GM23248 (cell line): Measurements from ENCODE around the gene SMC2.

Source experiments
- EZH2 ChIP-seq: fragments of 200-600 bp; sonication (generic); IDR thresholded peaks from 2 replicates; pipeline ENCODE4 v1.6.1; 2018; ENCODE audit warnings: antibody characterized with exemption, mild to moderate bottlenecking; ENCODE audit not compliant: insufficient read depth, poor library complexity, severe bottlenecking
- EZH2phosphoT487 ChIP-seq: fragments of 200-600 bp; sonication (generic); IDR thresholded peaks from 2 replicates; pipeline ENCODE4 v1.6.1; 2018; ENCODE audit warnings: antibody characterized with exemption, moderate library complexity, mild to moderate bottlenecking, low read depth; ENCODE audit not compliant: insufficient read depth

GRCh38 chr9:104092875-104093600 is 1.1 kb upstream of the SMC2 start:
- TF ChIP-seq EZH2phosphoT487 (no peak), EZH2 (no peak)
